NOMO-1 treated with DMSO at 0.1 percent for 48 hours (cell line): ENCODE data around the gene ZNF282.

Experiments
- DNase-seq: peaks from one replicate; lab custom pipeline; 2025; ENCODE audit not compliant: unreplicated experiment; lab: John Stamatoyannopoulos, UW

ZNF282 gene

GRCh38 chr7:149195180-149196150 is at the start of gene ZNF282:
Gene ZNF282, plus strand, starts transcription at chr7:149195546. Its CDS starts 44 bp downstream, at chr7:149195590.
- DNase-seq, result peak; percentile 48

GRCh38 chr7:149147072-149147751 is 48.1 kb upstream of the ZNF282 start, which contains the start of gene ZNF398:
Gene ZNF398, plus strand, starts transcription at chr7:149147453. Its CDS starts 290 bp downstream, at chr7:149147743.
- peak; percentile 61 for DNase-seq

GRCh38 chr7:149147752-149148653 is 47.3 kb upstream of the ZNF282 start:
- peak; percentile 0 for DNase-seq

- DNase-seq, result no peak
Observed at GRCh38 chr7:149150981-149151380, 44.4 kb upstream of the ZNF282 start.

- no peak for DNase-seq
Observed at GRCh38 chr7:149153346-149153745, 42.0 kb upstream of the ZNF282 start.

GRCh38 chr7:149154056-149154455 is 41.3 kb upstream of the ZNF282 start:
- no peak for DNase-seq

GRCh38 chr7:149156898-149157297 is 38.4 kb upstream of the ZNF282 start:
- no peak for DNase-seq

GRCh38 chr7:149161241-149161848 is 34.0 kb upstream of the ZNF282 start:
- no peak for DNase-seq

- no peak for DNase-seq
Observed at GRCh38 chr7:149166142-149166541, 29.2 kb upstream of the ZNF282 start.

GRCh38 chr7:149166630-149167352 is 28.6 kb upstream of the ZNF282 start:
- DNase-seq, result no peak

- DNase-seq, result no peak
Observed at GRCh38 chr7:149171892-149172533, 23.3 kb upstream of the ZNF282 start.

GRCh38 chr7:149172534-149172920 is 22.8 kb upstream of the ZNF282 start:
- DNase-seq, result no peak

GRCh38 chr7:149175150-149175549 is 20.2 kb upstream of the ZNF282 start:
- DNase-seq, result no peak

GRCh38 chr7:149179241-149179640 is 16.1 kb upstream of the ZNF282 start:
- DNase-seq, result no peak

- DNase-seq, result no peak
Observed at GRCh38 chr7:149180722-149181449, 14.5 kb upstream of the ZNF282 start.

GRCh38 chr7:149181450-149181790 is 13.9 kb upstream of the ZNF282 start:
- no peak for DNase-seq

- DNase-seq, result no peak
Observed at GRCh38 chr7:149184274-149184673, 11.1 kb upstream of the ZNF282 start.

- no peak for DNase-seq
Observed at GRCh38 chr7:149188213-149188612, 7.1 kb upstream of the ZNF282 start.
